Activated T-cell treated with anti-CD3 and anti-CD28 coated beads, Interleukin-2, amount 50 U/mL, for 72 hours (primary cell): ENCODE measurements around the gene NPM1. TPM values are rescaled to one million over a fixed set of nuclear protein-coding genes. Genes with fewer than 3 reads are reported as not detected.
"Not testable (repeated sequence)": the region's sequence is repeated elsewhere in the genome, so short reads cannot be mapped to it uniquely, and the experiment has no call there.

Experiments
- ATAC-seq, 2 donors: fragments of 150-1000 bp; cut with Tn5 transposase; replicated peaks in 1 of 2; 2 replicates each; pipeline ENCODE4 v1.10.0; 2021; ENCODE audit warnings: moderate library complexity in 2 of 2, mild to moderate bottlenecking in 1 of 2
- DNase-seq, 2 donors: peaks; one replicate each; pipeline ENCODE4 v3.0.0; 2021 to 2022; ENCODE audit warnings: mixed read lengths in 1 of 2
- H3K27ac Mint-ChIP-seq: one replicate; pipeline ENCODE4 v1.8.0; 2022; ENCODE audit warnings: mild to moderate bottlenecking, moderate library complexity, mixed read lengths
- H3K27me3 Mint-ChIP-seq: one replicate; pipeline ENCODE4 v1.8.0; 2022; ENCODE audit warnings: low read depth, mixed read lengths
- H3K36me3 Mint-ChIP-seq, 2 donors: one replicate each; pipeline ENCODE4 v1.8.0; 2022; ENCODE audit warnings: mixed read lengths in 2 of 2, mild to moderate bottlenecking in 1 of 2; ENCODE audit not compliant: insufficient read depth in 2 of 2
- H3K4me1 Mint-ChIP-seq: one replicate; pipeline ENCODE4 v1.8.0; 2022; ENCODE audit warnings: low read depth, mixed read lengths
- H3K4me3 Mint-ChIP-seq, 2 donors: one replicate each; pipeline ENCODE4 v1.8.0; 2022; ENCODE audit warnings: mild to moderate bottlenecking in 2 of 2, mixed read lengths in 2 of 2, moderate library complexity in 2 of 2
- H3K9me3 Mint-ChIP-seq, 2 donors: one replicate each; pipeline ENCODE4 v1.8.0; 2022; ENCODE audit warnings: mixed read lengths in 2 of 2
- total RNA-seq, 2 donors: library from RNA; stranded (reverse); gene quantifications; one replicate each; pipeline ENCODE4 v1.2.3, GENCODE V29; 2022

The NPM1 gene
- total RNA-seq, 2 donors from 2014 or later, result 2,044 to 2,227 TPM

DNA sequence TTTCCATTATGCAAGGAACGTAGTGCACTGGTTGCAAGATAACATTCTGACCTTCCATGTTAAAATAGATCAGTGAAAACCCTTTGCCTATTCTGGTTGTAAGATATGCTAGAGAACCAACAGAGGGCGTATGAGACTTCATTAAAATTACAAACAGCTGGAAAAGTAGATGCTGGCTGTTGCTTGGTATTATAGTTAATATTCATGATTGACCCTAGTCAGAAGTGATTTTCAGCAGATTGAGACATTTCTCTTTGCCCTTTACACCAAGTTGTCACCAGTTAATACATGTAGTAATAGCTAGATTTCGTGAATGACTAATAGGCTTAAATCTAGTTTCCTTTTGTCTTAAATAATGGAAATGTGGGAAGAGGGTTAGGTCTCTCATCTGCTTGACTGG is 18.0 kb downstream of the NPM1 start:
- no peak overlapping the region for H3K4me3 Mint-ChIP-seq
- DNase-seq (no peak), ATAC-seq (no peak)
- H3K36me3 Mint-ChIP-seq, result peaks cover 14 to 62% of the 10 kb centered on the region in 2 donors
- H3K27me3 Mint-ChIP-seq, result no peaks in the 10 kb centered on the region
- peak overlapping the region; percentile 92 for H3K27ac Mint-ChIP-seq
- H3K4me1 Mint-ChIP-seq, result peaks cover 58% of the 10 kb centered on the region
- no peaks in the 10 kb centered on the region for H3K9me3 Mint-ChIP-seq

DNA sequence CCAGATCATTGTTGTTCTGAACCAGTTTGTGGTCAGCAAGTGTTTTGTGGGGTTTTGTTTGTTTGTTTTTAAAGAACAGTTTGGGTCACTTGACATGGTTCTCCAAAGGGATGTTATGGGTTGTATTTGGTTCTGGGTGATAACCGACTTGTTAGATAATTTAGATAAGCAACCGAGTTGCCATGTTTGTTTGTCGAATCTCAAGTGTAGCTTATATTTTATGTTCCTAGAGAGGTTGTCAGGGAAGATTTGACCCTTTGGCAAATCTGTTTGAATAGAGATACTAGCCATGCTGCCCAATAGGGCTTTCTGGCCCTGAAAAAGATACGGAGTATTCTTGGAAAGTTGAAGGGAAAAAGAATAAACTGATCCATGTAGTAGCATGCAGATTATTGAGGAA is 19.6 kb downstream of the NPM1 start:
- ATAC-seq (no peak), DNase-seq (no peak)
- H3K36me3 Mint-ChIP-seq, result peaks cover 12 to 58% of the 10 kb centered on the region in 2 donors
- no peaks in the 10 kb centered on the region for H3K27me3 Mint-ChIP-seq
- H3K27ac Mint-ChIP-seq, result peak overlapping the region; percentile 79
- no peak overlapping the region for H3K4me3 Mint-ChIP-seq
- H3K9me3 Mint-ChIP-seq, result no peaks in the 10 kb centered on the region
- peaks cover 45% of the 10 kb centered on the region for H3K4me1 Mint-ChIP-seq

DNA sequence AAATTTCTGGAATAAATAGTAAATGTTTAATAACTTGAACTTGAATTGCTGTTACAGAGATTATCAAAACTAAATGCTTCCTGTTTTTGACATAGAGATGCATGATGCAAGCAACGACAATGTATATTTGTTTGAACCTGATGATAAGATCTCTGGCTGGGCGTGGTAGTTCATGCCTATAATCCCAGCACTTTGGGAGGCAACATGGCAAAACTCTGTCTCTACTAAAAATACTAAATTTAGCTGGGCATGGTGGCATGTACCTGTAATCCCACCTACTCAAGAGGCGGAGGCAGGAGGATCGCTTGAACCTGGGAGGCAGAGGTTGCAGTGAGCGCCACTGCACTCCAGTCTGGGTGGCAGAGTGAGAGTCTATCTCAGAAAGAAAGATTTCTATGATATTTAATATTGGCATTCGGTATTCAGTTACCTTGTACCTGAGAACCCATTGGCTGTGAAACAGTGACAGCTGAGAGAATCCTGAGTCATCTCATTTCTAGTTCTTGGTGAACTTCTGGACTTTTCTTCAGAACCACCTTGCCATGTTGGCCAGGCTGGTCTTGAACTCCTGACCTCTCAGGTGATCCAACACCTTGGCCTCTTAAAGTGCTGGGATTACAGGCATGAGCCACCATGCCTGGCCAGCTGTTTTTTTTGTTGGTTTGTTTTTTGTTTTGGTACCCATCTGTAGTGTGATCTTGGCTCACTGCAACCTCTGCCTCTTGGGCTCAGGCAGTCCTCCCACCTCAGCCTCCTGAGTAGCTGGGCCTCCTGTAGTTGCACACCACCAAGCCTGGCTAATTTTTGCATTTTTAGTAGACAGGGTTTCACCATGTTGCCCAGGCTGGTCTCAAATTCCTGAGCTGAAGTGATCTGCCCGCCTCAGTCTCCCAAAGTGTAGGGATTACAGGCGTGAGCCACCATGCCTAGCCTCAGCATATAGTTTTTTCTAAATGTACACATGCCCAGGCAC is 21.8 kb downstream of the NPM1 start:
- no peaks in the 10 kb centered on the region for H3K27me3 Mint-ChIP-seq
- no peak for DNase-seq
- peak in 1 of 2 donors; percentile 14 for ATAC-seq
- no peak overlapping the region for H3K4me3 Mint-ChIP-seq
- peaks cover 10 to 62% of the 10 kb centered on the region in 2 donors for H3K36me3 Mint-ChIP-seq
- peak overlapping the region; percentile 48 for H3K27ac Mint-ChIP-seq
- H3K4me1 Mint-ChIP-seq, result peaks cover 45% of the 10 kb centered on the region
- no peaks in the 10 kb centered on the region for H3K9me3 Mint-ChIP-seq

DNA sequence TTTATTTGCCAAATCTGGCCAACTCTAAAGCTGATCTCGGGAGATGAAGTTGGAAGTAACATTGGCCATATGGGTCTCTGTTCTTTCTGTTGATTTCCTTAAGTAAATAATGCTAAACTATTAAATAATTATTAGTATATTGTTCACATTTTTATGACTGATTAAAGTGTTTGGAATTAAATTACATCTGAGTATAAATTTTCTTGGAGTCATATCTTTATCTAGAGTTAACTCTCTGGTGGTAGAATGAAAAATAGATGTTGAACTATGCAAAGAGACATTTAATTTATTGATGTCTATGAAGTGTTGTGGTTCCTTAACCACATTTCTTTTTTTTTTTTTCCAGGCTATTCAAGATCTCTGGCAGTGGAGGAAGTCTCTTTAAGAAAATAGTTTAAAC is 22.5 kb downstream of the NPM1 start:
- H3K4me1 Mint-ChIP-seq, result peaks cover 39% of the 10 kb centered on the region
- ATAC-seq (no peak), DNase-seq (no peak)
- no peak overlapping the region for H3K4me3 Mint-ChIP-seq
- H3K36me3 Mint-ChIP-seq, result peaks cover 10 to 59% of the 10 kb centered on the region in 2 donors
- H3K27ac Mint-ChIP-seq, result peak overlapping the region; percentile 65
- H3K9me3 Mint-ChIP-seq, result no peaks in the 10 kb centered on the region
- no peaks in the 10 kb centered on the region for H3K27me3 Mint-ChIP-seq

DNA sequence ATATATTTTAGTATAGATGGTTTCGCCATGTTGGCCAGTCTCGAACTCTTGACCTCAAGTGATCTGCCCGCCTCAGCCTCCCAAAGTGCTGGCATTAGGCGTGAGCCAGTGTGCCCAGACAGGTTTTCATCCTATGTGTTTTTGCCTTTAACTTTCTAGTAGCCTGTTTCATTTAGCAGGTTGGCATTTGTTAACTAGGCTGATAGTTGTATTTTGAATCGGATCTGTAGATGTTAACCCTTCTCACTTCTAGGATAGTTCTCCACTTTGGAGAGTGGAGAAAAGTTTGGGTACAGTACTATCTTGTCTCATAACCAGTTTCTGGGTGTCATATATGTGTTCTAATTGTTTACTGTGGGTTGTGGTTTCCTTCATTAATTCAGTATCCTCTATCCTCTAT is 24.5 kb downstream of the NPM1 start:
- H3K36me3 Mint-ChIP-seq, result peaks cover 5 to 39% of the 10 kb centered on the region in 2 donors
- peaks cover 19% of the 10 kb centered on the region for H3K4me1 Mint-ChIP-seq
- DNase-seq, result no peak
- no peak overlapping the region for H3K4me3 Mint-ChIP-seq
- no peak for ATAC-seq
- H3K9me3 Mint-ChIP-seq, result no peaks in the 10 kb centered on the region
- no peaks in the 10 kb centered on the region for H3K27me3 Mint-ChIP-seq
- H3K27ac Mint-ChIP-seq, result peak overlapping the region; percentile 65

DNA sequence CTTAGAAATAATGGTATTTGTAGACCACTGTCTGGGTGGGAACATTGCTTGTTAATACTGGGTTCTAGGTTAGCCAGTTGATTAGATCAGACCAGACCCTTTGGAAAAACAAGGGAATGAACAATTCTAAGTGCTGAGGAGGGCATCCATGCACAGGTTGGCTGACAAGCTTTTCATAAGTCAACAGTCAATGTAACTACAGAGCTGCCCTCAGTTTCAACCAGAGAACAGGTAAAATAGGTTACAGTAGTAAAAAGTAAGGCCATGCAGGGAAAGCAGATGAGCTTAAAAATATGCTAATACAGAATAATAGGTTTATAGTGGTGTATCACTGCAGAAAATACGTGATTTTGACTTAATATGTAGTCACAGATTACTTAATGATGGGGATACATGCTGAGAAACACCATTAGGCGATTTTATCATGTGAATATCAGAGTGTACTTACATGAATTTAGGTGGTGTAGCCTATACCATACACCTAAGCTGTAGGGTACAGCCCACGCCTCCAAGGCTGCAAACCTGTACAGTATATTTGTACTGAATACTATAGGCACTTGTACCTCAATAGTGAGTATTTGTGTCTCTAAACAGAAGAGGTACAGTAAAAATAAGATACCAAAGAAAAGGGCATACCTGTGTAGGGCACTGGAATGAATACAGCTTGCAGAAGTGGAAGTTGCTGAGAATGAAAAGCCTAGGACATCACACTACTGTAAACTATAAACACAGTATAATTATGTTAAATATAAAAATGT is 25.7 kb downstream of the NPM1 start:
- Mint-ChIP-seq H3K4me1 (peaks cover 10% of the 10 kb centered on the region), H3K9me3 (no peaks in the 10 kb centered on the region), H3K36me3 (peaks cover 3 to 27% of the 10 kb centered on the region in 2 donors), H3K27ac (peak overlapping the region; percentile 50), H3K27me3 (no peaks in the 10 kb centered on the region), H3K4me3 (no peak overlapping the region)
- no peak for ATAC-seq
- no peak for DNase-seq

DNA sequence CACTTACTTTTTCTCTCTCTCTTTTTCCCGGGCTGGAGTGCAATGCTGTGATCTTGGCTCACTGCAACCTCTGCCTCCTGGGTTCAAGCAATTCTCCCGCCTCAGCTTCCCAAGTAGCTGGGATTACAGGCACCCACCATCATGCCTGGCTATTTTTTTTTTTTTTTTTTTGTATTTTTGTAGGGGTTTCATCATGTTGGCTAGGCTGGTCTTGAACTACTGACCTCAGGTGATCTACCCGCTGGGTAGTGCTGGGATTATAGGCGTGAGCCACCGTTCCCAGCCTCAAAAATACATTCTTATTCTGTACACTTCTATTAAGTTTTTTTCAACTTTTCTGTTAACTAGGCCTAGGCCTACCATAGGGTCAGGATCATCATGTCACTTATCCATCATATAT is 26.3 kb downstream of the NPM1 start:
- not testable (repeated sequence) for H3K9me3 Mint-ChIP-seq, DNase-seq, ATAC-seq, H3K4me3 Mint-ChIP-seq, H3K27me3 Mint-ChIP-seq, H3K27ac Mint-ChIP-seq
- H3K4me1 Mint-ChIP-seq, result peaks cover 10% of the 10 kb centered on the region
- H3K36me3 Mint-ChIP-seq, result peaks cover 3 to 22% of the 10 kb centered on the region in 2 donors

DNA sequence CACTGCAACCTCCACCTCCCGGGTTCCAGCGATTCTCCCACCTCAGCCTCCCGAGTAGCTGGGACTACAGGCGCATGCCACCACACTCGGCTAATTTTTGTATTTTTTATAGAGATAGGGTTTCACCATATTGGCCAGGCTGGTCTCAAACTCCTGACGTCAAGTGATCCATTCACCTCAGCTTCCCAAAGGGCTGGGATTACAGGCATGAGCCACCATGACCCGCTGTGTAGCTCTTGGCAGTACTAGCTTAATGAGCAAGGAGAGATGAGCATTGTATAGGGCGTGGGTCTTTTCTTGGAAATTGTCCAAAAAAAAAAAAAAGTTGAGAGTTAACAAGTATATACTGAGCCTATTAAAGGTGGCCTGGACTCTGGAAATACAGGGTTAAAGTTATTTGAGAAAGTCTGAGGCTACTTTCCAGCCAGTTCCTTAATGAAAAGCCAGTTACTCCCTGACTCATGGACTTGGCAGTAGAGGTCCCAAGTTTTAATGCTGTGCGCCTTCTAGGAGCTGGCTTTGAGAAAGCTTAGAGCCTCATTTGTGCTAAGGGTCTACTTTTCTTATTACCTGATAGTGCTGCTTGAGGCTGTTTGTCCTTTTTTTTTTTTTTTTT is 27.6 kb downstream of the NPM1 start:
- Mint-ChIP-seq H3K4me3 (no peak overlapping the region), H3K36me3 (peaks cover 3 to 17% of the 10 kb centered on the region in 2 donors), H3K4me1 (peaks cover 7% of the 10 kb centered on the region), H3K27ac (no peak overlapping the region), H3K27me3 (no peaks in the 10 kb centered on the region), H3K9me3 (no peaks in the 10 kb centered on the region)
- ATAC-seq (no peak), DNase-seq (no peak)

DNA sequence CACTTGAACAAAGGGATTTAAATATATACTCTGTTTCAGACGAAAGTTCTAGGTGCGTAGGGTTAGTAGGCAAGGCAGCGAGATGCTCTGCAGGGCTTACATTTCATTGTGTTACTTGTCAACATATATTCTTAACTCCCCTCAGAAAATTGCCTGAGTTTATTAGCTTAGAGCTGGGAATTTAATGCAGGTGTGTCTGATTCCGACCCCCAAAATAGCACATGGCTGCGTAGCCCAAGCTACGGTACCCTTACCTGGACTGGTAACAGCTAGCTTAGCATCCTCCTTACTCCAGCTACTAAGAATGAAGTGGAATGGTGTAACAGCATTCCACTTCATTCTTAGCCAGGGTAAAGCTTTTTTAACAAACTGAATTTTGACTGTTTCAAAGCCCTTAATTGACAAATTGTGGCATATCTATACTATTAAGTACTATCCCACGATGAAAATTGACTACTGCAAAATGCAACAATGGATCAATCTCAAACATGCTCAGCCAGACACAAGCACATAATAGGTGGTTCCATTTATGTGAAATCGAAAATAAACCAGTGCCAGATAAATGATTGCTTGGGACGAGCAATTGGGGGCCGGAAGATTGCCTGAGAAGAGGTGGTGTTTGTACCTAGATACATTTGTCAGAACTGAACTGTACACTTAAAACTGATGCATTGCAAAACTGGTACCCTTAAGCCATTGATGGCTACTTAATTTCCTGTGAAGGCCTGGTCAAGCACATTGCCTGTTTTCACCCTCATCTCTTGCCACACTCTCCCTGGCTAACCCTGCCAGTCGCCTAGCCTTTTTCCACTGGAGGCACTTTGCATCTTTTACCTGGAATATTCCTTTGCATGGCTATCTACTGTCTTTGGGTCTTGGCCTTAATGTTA is 28.8 kb downstream of the NPM1 start:
- no peak overlapping the region for H3K4me3 Mint-ChIP-seq
- no peaks in the 10 kb centered on the region for H3K9me3 Mint-ChIP-seq
- H3K27me3 Mint-ChIP-seq, result peaks cover 8% of the 10 kb centered on the region
- H3K4me1 Mint-ChIP-seq, result peaks cover 12% of the 10 kb centered on the region
- peaks cover 3 to 13% of the 10 kb centered on the region in 2 donors for H3K36me3 Mint-ChIP-seq
- H3K27ac Mint-ChIP-seq, result no peak overlapping the region
- DNase-seq (no peak), ATAC-seq (no peak)

DNA sequence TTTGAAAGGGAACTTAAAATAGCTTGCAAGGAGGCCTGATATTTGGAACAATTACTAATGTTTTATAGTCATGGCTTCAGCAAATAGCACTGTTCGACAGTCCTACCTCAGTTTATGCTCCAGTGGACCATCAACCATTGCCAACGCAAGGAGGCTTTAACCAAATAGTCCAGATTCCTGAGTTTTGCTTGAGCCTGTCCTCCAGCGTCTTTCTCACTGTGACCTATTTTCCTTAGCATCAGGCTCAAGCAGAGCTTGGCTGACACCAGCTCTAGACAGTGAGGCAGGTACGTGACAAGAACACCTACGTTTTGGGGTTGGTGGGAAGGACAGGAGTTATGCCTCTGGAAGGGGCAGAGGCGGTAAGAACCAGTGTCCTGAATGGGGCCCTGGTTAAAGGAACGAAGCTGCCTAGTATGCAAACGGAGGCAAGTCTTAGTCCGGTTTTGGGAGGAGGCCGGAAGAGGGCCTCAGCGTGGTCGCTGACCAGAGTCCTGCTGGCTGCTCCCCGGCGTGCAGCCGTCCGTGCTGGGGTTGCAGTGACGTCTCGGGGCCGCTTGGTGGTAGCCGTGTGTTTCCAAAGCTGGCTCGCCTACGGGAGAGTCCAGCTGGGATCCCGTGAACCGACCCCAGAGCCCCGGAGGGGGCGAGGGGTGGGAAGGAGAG is 30.8 kb downstream of the NPM1 start:
- Mint-ChIP-seq H3K4me1 (peaks cover 12% of the 10 kb centered on the region), H3K27me3 (peaks cover 14% of the 10 kb centered on the region), H3K9me3 (no peaks in the 10 kb centered on the region), H3K27ac (peak overlapping the region; percentile 81), H3K4me3 (peak overlapping the region; percentile 90 to 97), H3K36me3 (peaks cover 0 to 1% of the 10 kb centered on the region in 2 donors)
- DNase-seq (peak; percentile 71), ATAC-seq (peak; percentile 56 to 66)

DNA sequence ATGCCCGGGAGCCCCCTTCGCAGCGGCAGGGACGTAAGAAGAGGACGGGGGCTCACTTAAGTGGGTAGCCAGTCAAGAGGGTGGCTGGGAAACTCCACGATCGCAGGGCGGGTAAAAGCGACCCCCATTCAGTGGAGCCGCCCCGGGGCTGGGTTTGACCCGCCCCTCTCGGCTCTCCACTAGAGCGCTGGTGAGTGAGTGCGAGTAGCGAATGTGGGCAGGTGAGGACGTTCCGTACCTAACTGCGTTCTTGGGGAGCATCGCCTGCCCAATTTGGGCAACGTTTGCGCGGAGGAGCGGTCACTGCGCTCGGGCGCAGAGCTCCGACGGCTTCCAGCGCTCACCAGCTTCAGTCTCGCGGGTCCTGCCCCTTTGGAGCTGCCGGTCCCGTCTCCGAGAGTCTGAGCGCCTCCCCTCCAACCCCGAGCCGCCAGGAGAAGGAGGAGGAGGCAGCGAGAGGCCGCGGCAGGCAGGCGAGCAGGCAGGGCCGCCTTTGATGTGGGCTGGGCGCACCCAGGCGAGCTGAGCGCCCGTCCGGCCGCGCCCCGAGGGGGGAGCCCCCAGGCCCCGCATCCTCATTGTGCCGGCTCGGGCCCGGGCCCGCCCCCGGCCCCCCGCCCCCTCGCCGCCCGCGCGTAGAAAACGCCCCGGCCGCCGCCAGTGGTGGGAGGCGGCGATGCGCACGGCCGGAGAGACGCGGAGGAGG is 31.5 kb downstream of the NPM1 start, which contains the start of gene FGF18:
TSS of gene FGF18 (plus strand) at position 666 of the 706 bp plus-strand sequence. CDS start 553 bp downstream, outside the sequence.
- peak; percentile 33 to 40 for ATAC-seq
- Mint-ChIP-seq H3K27me3 (peaks cover 17% of the 10 kb centered on the region), H3K9me3 (no peaks in the 10 kb centered on the region), H3K4me1 (peaks cover 12% of the 10 kb centered on the region), H3K36me3 (peaks cover 0 to under 1% of the 10 kb centered on the region in 2 donors), H3K27ac (peak within 1 kb of the TSS; percentile 81), H3K4me3 (peak within 1 kb of the TSS; percentile 90 to 97)
- peak; percentile 25 to 51 for DNase-seq
